Ishikawa (cell line): ENCODE data around the gene NEAT1.

ENCODE experiments used
- CEBPB ChIP-seq: IDR thresholded peaks from 2 replicates; pipeline ENCODE4 v1.6.1; 2012
- CREB1 ChIP-seq: IDR thresholded peaks from 2 replicates; pipeline ENCODE4 v1.6.1; 2012; ENCODE audit warnings: low read depth
- EGR1 ChIP-seq: IDR thresholded peaks from 2 replicates; pipeline ENCODE4 v1.6.1; 2012
- EP300 ChIP-seq: IDR thresholded peaks from 2 replicates; pipeline ENCODE4 v1.6.1; 2012; ENCODE audit warnings: borderline replicate concordance
- FOXM1 ChIP-seq: IDR thresholded peaks from 2 replicates; pipeline ENCODE4 v1.6.1; 2012; ENCODE audit warnings: low read depth, borderline replicate concordance
- NFIC ChIP-seq: IDR thresholded peaks from 2 replicates; pipeline ENCODE4 v1.6.1; 2012
- RAD21 ChIP-seq: IDR thresholded peaks from 2 replicates; pipeline ENCODE4 v1.6.1; 2012; ENCODE audit warnings: low read depth
- TAF1 ChIP-seq: IDR thresholded peaks from 2 replicates; pipeline ENCODE4 v1.6.1; 2012; ENCODE audit warnings: low read depth, mild to moderate bottlenecking
- TCF12 ChIP-seq: IDR thresholded peaks from 2 replicates; pipeline ENCODE4 v1.6.1; 2012; ENCODE audit warnings: low read depth
- TEAD4 ChIP-seq: IDR thresholded peaks from 2 replicates; pipeline ENCODE4 v1.6.1; 2012
- YY1 ChIP-seq: IDR thresholded peaks from 2 replicates; pipeline ENCODE4 v1.6.1; 2012; ENCODE audit warnings: low read depth
- ZBTB7A ChIP-seq: IDR thresholded peaks from 2 replicates; pipeline ENCODE4 v1.6.1; 2012; ENCODE audit warnings: low read depth
- TF ChIP-seq, protein P1 (sequence below): IDR thresholded peaks from 2 replicates; pipeline ENCODE4 v1.6.1; 2012; ENCODE audit warnings: low read depth, mild to moderate bottlenecking
- TF ChIP-seq, protein P2 (sequence below): IDR thresholded peaks from 2 replicates; pipeline ENCODE4 v1.6.1; 2012
- TF ChIP-seq, protein P3 (sequence below): IDR thresholded peaks from 2 replicates; pipeline ENCODE4 v1.6.1; 2012

The NEAT1 gene

DNA sequence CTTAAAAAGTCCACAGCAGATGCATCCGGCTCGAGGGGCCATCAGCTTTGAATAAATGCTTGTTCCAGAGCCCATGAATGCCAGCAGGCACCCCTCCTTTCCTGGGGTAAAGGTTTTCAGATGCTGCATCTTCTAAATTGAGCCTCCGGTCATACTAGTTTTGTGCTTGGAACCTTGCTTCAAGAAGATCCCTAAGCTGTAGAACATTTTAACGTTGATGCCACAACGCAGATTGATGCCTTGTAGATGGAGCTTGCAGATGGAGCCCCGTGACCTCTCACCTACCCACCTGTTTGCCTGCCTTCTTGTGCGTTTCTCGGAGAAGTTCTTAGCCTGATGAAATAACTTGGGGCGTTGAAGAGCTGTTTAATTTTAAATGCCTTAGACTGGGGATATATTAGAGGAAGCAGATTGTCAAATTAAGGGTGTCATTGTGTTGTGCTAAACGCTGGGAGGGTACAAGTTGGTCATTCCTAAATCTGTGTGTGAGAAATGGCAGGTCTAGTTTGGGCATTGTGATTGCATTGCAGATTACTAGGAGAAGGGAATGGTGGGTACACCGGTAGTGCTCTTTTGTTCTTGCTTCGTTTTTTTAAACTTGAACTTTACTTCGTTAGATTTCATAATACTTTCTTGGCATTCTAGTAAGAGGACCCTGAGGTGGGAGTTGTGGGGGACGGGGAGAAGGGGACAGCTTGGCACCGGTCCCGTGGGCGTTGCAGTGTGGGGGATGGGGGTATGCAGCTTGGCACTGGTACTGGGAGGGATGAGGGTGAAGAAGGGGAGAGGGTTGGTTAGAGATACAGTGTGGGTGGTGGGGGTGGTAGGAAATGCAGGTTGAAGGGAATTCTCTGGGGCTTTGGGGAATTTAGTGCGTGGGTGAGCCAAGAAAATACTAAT lies 1.9 kb downstream of the NEAT1 start:
- TF ChIP-seq EP300: no peak
- no peak for TF ChIP-seq CREB1
- TF ChIP-seq CEBPB: no peak
- no peak for TF ChIP-seq TAF1
- TF ChIP-seq, protein P1, sequence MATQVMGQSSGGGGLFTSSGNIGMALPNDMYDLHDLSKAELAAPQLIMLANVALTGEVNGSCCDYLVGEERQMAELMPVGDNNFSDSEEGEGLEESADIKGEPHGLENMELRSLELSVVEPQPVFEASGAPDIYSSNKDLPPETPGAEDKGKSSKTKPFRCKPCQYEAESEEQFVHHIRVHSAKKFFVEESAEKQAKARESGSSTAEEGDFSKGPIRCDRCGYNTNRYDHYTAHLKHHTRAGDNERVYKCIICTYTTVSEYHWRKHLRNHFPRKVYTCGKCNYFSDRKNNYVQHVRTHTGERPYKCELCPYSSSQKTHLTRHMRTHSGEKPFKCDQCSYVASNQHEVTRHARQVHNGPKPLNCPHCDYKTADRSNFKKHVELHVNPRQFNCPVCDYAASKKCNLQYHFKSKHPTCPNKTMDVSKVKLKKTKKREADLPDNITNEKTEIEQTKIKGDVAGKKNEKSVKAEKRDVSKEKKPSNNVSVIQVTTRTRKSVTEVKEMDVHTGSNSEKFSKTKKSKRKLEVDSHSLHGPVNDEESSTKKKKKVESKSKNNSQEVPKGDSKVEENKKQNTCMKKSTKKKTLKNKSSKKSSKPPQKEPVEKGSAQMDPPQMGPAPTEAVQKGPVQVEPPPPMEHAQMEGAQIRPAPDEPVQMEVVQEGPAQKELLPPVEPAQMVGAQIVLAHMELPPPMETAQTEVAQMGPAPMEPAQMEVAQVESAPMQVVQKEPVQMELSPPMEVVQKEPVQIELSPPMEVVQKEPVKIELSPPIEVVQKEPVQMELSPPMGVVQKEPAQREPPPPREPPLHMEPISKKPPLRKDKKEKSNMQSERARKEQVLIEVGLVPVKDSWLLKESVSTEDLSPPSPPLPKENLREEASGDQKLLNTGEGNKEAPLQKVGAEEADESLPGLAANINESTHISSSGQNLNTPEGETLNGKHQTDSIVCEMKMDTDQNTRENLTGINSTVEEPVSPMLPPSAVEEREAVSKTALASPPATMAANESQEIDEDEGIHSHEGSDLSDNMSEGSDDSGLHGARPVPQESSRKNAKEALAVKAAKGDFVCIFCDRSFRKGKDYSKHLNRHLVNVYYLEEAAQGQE: no peak
- TF ChIP-seq YY1: no peak
- no peak for TF ChIP-seq TCF12
- TF ChIP-seq FOXM1: no peak
- TF ChIP-seq, protein P2, sequence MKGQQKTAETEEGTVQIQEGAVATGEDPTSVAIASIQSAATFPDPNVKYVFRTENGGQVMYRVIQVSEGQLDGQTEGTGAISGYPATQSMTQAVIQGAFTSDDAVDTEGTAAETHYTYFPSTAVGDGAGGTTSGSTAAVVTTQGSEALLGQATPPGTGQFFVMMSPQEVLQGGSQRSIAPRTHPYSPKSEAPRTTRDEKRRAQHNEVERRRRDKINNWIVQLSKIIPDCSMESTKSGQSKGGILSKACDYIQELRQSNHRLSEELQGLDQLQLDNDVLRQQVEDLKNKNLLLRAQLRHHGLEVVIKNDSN: no peak
- TF ChIP-seq NFIC: no peak
- no peak for TF ChIP-seq ZBTB7A
- TF ChIP-seq EGR1: no peak
- TF ChIP-seq, protein P3, sequence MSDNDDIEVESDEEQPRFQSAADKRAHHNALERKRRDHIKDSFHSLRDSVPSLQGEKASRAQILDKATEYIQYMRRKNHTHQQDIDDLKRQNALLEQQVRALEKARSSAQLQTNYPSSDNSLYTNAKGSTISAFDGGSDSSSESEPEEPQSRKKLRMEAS: no peak
- no peak for TF ChIP-seq TEAD4
- TF ChIP-seq RAD21: no peak

DNA sequence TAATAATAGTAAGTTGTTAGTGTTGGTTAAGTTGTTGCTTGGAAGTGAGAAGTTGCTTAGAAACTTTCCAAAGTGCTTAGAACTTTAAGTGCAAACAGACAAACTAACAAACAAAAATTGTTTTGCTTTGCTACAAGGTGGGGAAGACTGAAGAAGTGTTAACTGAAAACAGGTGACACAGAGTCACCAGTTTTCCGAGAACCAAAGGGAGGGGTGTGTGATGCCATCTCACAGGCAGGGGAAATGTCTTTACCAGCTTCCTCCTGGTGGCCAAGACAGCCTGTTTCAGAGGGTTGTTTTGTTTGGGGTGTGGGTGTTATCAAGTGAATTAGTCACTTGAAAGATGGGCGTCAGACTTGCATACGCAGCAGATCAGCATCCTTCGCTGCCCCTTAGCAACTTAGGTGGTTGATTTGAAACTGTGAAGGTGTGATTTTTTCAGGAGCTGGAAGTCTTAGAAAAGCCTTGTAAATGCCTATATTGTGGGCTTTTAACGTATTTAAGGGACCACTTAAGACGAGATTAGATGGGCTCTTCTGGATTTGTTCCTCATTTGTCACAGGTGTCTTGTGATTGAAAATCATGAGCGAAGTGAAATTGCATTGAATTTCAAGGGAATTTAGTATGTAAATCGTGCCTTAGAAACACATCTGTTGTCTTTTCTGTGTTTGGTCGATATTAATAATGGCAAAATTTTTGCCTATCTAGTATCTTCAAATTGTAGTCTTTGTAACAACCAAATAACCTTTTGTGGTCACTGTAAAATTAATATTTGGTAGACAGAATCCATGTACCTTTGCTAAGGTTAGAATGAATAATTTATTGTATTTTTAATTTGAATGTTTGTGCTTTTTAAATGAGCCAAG lies 2.7 kb downstream of the NEAT1 start:
- TF ChIP-seq EP300 (no peak), RAD21 (no peak)
- TF ChIP-seq, protein P2: no peak

DNA sequence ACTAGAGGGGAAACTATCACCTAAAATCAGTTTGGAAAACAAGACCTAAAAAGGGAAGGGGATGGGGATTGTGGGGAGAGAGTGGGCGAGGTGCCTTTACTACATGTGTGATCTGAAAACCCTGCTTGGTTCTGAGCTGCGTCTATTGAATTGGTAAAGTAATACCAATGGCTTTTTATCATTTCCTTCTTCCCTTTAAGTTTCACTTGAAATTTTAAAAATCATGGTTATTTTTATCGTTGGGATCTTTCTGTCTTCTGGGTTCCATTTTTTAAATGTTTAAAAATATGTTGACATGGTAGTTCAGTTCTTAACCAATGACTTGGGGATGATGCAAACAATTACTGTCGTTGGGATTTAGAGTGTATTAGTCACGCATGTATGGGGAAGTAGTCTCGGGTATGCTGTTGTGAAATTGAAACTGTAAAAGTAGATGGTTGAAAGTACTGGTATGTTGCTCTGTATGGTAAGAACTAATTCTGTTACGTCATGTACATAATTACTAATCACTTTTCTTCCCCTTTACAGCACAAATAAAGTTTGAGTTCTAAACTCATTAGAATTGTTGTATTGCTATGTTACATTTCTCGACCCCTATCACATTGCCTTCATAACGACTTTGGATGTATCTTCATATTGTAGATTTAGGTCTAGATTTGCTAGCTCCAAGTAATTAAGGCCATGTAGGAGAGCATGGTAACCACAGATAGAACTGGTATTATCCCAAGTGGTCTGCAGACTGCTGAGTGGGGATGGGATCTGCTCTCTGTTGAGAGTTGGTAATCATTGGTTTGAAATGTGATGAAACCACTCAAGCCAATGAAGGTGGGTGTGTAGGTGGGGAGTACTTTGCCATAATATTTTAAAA lies 3.6 kb downstream of the NEAT1 start:
- TF ChIP-seq TEAD4 (no peak), TCF12 (no peak), ZBTB7A (no peak), YY1 (no peak), CEBPB (no peak), NFIC (no peak), FOXM1 (no peak)

DNA sequence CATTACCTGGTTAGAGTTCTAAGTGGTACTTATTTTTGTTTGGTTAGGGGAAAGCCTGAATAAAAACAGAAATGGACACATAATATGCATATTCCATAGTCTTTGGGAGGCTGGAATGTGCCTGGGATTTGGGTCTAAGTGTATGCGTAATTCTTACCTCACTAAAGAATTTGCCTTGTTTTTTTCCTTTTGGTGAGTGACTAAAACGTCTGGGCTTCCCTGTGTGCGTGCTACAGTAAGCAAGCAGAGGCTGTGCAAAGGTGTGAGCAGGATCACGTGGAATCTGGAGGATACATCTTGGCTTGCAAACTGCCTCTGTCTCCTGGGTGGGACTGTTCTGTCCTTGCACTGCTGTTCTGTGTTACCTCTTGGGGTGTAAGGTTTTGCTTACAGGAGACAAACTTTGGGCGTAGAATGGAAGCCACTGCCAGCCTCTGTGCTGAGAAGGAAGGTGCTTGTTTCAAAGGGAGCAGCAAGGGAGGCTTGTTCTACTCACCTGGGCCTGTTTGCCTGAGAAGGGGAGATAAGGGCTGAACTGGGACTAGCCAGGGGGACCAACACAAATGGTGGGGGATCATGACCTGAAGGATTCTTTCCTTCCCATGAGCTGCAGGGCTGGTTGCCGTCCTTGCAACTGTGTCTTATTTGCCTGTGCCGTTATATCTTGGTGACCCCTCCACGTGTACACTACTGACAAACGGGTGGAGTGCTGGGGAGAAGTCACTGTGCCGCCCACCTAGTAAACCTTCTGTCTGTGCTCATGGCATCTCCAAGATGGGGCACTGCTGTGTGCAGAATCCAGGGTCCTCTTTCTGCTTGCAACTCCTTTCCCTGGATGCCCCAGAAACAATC lies 4.5 kb downstream of the NEAT1 start:
- no peak for TF ChIP-seq CEBPB
- TF ChIP-seq TCF12: no peak
- TF ChIP-seq, protein P2: no peak

DNA sequence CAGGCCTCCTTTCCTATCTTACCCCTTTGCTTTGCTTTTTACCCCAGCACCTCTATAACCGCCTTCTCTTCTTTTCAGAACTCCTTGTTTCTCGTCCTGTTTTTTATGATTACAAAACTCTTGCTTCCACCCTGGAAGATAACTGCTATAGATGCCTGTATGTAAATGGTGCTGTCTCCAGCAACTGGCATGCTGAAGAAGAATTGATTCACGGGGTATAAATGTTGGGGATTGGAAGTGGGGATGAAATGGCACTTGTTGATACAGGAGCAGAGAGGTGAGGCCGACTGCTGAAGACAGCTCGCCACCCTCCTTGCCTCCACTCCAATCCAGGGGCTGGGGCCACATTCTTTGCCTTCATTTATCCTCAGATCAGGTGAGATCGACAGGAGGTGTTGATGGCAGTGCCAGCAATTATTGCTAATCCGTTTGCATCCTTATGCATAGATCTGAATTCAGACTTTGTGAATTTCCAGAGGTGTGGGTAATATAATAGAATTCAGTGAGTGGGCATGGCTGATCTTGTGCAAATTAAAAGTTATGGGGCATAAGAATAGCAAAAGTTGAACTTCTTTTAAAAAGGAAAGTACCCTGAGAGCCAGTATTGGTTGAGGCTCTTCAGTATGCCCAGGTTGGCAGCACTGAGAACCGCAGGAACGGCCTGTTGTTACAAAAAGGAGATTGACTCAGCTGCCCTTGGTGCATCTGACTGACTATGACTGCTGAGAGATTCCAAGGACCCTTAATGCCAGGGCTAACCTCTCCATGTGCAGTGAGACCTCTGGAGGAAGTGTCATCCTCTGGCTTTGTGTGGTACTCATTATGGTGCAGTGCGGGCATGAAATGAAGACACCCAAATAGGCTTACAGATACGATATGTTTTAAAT lies 5.3 kb downstream of the NEAT1 start:
- TF ChIP-seq CREB1: no peak
- no peak for TF ChIP-seq TCF12
- TF ChIP-seq NFIC: no peak
- TF ChIP-seq, protein P3: no peak
- TF ChIP-seq TAF1: no peak
- no peak for TF ChIP-seq CEBPB
- TF ChIP-seq, protein P2: no peak
